H1 (cell line): Measurements from ENCODE around the gene CFAP210. TPM values are rescaled to one million over a fixed set of nuclear protein-coding genes. Genes with fewer than 3 reads are reported as not detected.

Experiments used
- ASH2L ChIP-seq: fragments of 200-600, 300-600 bp; sonication (generic); IDR thresholded peaks from one replicate; pipeline ENCODE4 v1.7.1; 2017; ENCODE audit warnings: low read length
- CBX8 ChIP-seq: fragments of 300-800, 300-1000 bp; sonication (generic); IDR thresholded peaks from 2 replicates; pipeline ENCODE4 v1.7.1; 2016; ENCODE audit warnings: low read depth, low read length, borderline replicate concordance
- E2F6 ChIP-seq: IDR thresholded peaks from 2 replicates; pipeline ENCODE4 v1.6.1; 2012; ENCODE audit warnings: inconsistent platforms
- NANOG ChIP-seq: IDR thresholded peaks from 2 replicates; pipeline ENCODE4 v1.6.1; 2011; ENCODE audit warnings: low read length, low read depth, mild to moderate bottlenecking, inconsistent platforms; ENCODE audit not compliant: insufficient read depth, poor library complexity, severe bottlenecking
- NRF1 ChIP-seq: IDR thresholded peaks from 2 replicates; pipeline ENCODE4 v1.6.1; 2011; ENCODE audit warnings: mild to moderate bottlenecking, low read depth, low read length, improper control_type of control experiment
- RFX5 ChIP-seq: IDR thresholded peaks from 2 replicates; pipeline ENCODE4 v1.6.1; 2011; ENCODE audit warnings: low read depth, low read length, improper control_type of control experiment, borderline replicate concordance
- RNF2 ChIP-seq: fragments of 200-900, 300-1000 bp; sonication (generic); IDR thresholded peaks from 2 replicates; pipeline ENCODE4 v1.7.1; 2016; ENCODE audit warnings: borderline replicate concordance, low read depth, mild to moderate bottlenecking, antibody characterized with exemption, low read length; ENCODE audit not compliant: poor library complexity, severe bottlenecking; ENCODE audit errors: missing control alignments
- RXRA ChIP-seq: IDR thresholded peaks from 2 replicates; pipeline ENCODE4 v1.6.1; 2011; ENCODE audit warnings: low read depth, mild to moderate bottlenecking, low read length, moderate library complexity; ENCODE audit not compliant: insufficient read depth
- SP2 ChIP-seq: IDR thresholded peaks from 2 replicates; pipeline ENCODE4 v1.6.1; 2012; ENCODE audit warnings: mild to moderate bottlenecking, low read length, inconsistent platforms
- SP4 ChIP-seq: IDR thresholded peaks from 2 replicates; pipeline ENCODE4 v1.6.1; 2012; ENCODE audit warnings: low read length, inconsistent platforms
- TAF1 ChIP-seq: IDR thresholded peaks from 2 replicates; pipeline ENCODE4 v1.6.1; 2011; ENCODE audit warnings: mild to moderate bottlenecking, low read depth, low read length
- ZNF274 ChIP-seq: IDR thresholded peaks from 2 replicates; pipeline ENCODE4 v1.7.0; 2012; ENCODE audit warnings: low read length, borderline replicate concordance; ENCODE audit errors: extremely low read depth
- polyA plus RNA-seq, 7 experiments: library from polyadenylated mRNA; depleted of rRNA in 3 of 7; stranded (reverse) in 5 of 7; unstranded in 2 of 7; fragments of >200 nt in 5 of 7; fragments of 200-250 nt in 2 of 7; gene quantifications; 1 replicate in 5 of 7; 2 replicates in 1 of 7; 4 replicates in 1 of 7; pipeline versions ENCODE4 v1.2.1 to v1.2.3, GENCODE V29; 2011 to 2013; ENCODE audit warnings: missing spikeins in 2 of 7, mixed read lengths in 2 of 7
- total RNA-seq: library from RNA; stranded (reverse); fragmentation: NEBNext Ultra II Directional; extraction: Animal tissue kit (Norgen Biotek cat#: 25700); gene quantifications from 2 replicates; pipeline ENCODE4 v1.2.1, GENCODE V29; 2021

CFAP210 gene
- total and polyA plus RNA-seq, 2 of the 8 experiments (the other 6 are each of a cell fraction or from before 2014, with no cell fraction given), result 0.06 to 0.37 TPM

GRCh38 chr2:169694113-169694893 lies at the start of gene CFAP210, which contains the start of gene PHOSPHO2 (continued):
- TF ChIP-seq E2F6, result peak; percentile 73
- TF ChIP-seq RFX5, result peak; percentile 41; the same call in 1 of the 2 replicates
- TF ChIP-seq NRF1, result peak; percentile 32; the same call in 1 of the 2 replicates
- TF ChIP-seq SP4, result peak; percentile 82
- no peak for TF ChIP-seq SP2
- no peak for TF ChIP-seq CBX8
- TF ChIP-seq TAF1, result peak; percentile 86
- TF ChIP-seq ASH2L, result peak; percentile 89
- no peak for TF ChIP-seq RXRA
- TF ChIP-seq ZNF274, result no peak
- TF ChIP-seq RNF2, result no peak
- no peak for TF ChIP-seq NANOG
